Peyer's patch (tissue), 4 donors: ENCODE results near the gene CCDC85B. TPM values are rescaled to one million over a fixed set of nuclear protein-coding genes. Genes with fewer than 3 reads are reported as not detected.
A peak's percentile ranks its signal among the peaks of the same experiment; 100 is the strongest.

Experiments used
- DNase-seq, 3 donors: peaks; one replicate each; pipeline ENCODE4 v3.0.0-alpha.2; 2017 to 2019
- H3K27ac ChIP-seq, 4 donors: fragments of 200-600 bp; sonication (generic); one replicate each; pipeline ENCODE4 v1.5.1; 2016 to 2019
- H3K27me3 ChIP-seq, 2 donors: fragments of 200-600 bp; sonication (generic); one replicate each; pipeline ENCODE4 v1.5.1; 2019
- H3K36me3 ChIP-seq, 3 donors: fragments of 200-600 bp; sonication (generic); one replicate each; pipeline ENCODE4 v1.5.1; 2016 to 2019
- H3K4me1 ChIP-seq, 4 donors: fragments of 200-600 bp; sonication (generic); one replicate each; pipeline ENCODE4 v1.5.1; 2016 to 2019
- H3K4me3 ChIP-seq, 4 donors: fragments of 200-600 bp; sonication (generic); 1 replicate in 3 of 4; 2 replicates in 1 of 4; pipeline ENCODE4 v1.5.1; 2016 to 2019; ENCODE audit warnings: mild to moderate bottlenecking in 1 of 4
- H3K9me3 ChIP-seq, 4 donors: fragments of 200-600 bp; sonication (generic); one replicate each; pipeline ENCODE4 v1.5.1; 2016 to 2019; ENCODE audit warnings: mild to moderate bottlenecking in 1 of 4
- POLR2A ChIP-seq, 2 donors: fragments of 450-650 bp; IDR thresholded peaks; one replicate each; pipeline ENCODE4 v1.5.1; 2017; ENCODE audit warnings: antibody characterized with exemption in 2 of 2, mild to moderate bottlenecking in 2 of 2, moderate library complexity in 2 of 2
- total RNA-seq, 4 donors: library from RNA; depleted of rRNA; stranded (reverse); fragments of >200 nt; gene quantifications; one replicate each; pipeline ENCODE4 v1.1.0, GENCODE V29; 2016
- TF ChIP-seq, protein P1 (sequence below), 6 experiments: fragments of 450-650 bp in 4 of 6; fragments of 200-600 bp in 2 of 6; sonication (generic) in 1 of 6; IDR thresholded peaks; one replicate each; pipeline ENCODE4 v1.5.1; 2017 to 2019; ENCODE audit warnings: antibody characterized with exemption in 6 of 6, mild to moderate bottlenecking in 3 of 6, moderate library complexity in 1 of 6

The CCDC85B gene
- total RNA-seq, 4 donors from 2014 or later: 3.5 to 12.4 (median 7.4) TPM

DNA sequence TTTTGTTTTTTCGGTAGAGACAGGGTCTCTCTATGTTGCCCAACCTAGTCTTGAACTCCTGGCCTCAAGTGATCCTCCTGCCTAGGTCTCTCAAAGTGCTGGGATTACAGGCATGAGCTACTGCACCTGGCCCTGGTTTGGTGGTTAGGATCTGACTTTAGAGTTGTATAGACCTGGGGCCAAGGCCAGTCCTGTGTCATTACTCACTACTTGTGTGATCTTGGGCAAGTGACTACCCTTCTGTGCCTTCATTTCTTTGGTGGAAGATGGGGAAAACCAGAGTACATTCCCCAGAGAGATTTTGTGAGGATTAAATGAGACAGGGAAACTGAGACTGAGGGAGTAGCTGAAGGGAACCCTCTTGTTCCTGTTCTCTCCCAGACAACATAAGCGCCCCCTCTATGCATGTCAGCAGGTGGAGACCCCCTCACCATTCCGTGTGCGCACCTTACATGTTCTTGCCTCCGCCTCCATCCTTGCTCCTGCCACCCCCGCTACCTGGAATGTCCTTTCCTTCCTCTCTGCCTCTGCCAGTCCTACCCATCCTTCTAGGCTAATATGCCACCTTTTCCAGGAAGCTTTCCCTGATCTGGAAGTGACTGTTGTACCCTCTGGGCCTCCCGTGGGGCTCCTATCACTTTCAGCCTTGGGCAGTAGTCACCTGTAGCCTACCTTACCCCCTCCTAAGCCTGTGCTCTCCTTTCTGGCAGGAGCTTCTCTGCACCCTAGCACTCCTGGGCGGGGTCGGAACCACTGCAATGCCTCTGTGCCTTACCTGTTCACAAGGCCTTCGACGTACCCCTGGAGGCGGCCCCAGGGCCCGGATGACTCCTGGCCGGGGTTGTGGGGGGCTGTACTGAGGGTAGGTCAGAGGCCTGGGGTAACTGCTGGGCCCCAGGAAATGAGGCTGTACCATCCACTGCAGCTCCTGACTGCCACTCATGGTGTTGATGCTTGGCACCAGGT lies 5.8 kb downstream of the CCDC85B start:
- H3K27me3 ChIP-seq: peaks cover 0 to 5% of the 10 kb centered on the region in 2 donors
- no peak overlapping the region for H3K4me3 ChIP-seq
- peaks cover 10 to 46% (median 36%) of the 10 kb centered on the region in 4 donors for H3K4me1 ChIP-seq
- DNase-seq: no peak
- no peak for TF ChIP-seq POLR2A (IDR thresholded peaks at IDR 0.05)
- TF ChIP-seq, protein P1, sequence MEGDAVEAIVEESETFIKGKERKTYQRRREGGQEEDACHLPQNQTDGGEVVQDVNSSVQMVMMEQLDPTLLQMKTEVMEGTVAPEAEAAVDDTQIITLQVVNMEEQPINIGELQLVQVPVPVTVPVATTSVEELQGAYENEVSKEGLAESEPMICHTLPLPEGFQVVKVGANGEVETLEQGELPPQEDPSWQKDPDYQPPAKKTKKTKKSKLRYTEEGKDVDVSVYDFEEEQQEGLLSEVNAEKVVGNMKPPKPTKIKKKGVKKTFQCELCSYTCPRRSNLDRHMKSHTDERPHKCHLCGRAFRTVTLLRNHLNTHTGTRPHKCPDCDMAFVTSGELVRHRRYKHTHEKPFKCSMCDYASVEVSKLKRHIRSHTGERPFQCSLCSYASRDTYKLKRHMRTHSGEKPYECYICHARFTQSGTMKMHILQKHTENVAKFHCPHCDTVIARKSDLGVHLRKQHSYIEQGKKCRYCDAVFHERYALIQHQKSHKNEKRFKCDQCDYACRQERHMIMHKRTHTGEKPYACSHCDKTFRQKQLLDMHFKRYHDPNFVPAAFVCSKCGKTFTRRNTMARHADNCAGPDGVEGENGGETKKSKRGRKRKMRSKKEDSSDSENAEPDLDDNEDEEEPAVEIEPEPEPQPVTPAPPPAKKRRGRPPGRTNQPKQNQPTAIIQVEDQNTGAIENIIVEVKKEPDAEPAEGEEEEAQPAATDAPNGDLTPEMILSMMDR (IDR thresholded peaks at IDR 0.05): no peak
- no peaks in the 10 kb centered on the region for H3K9me3 ChIP-seq
- no peaks in the 10 kb centered on the region for H3K36me3 ChIP-seq
- no peak overlapping the region for H3K27ac ChIP-seq

DNA sequence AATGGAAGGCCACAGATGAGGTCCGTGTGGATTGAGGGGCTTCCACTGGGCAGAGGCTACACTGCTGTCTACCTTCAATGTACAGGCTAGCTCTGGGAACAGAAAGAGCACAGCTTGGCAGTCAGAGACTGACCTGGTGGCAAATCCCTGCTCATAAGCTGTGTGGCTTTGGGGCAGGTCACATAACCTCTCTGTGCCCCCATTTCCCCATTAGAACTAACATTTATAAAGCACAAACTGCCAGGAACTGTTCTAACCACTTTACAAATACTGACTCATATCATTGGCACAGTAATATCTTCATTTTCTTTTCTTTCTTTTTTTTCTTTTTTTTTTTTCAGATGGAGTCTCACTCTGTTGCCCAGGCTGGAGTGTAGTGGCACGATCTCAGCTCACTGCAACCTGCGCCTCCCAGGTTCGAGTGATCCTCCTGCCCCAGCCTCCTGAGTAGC lies 6.6 kb downstream of the CCDC85B start:
- Histone ChIP-seq H3K9me3 (no peaks in the 10 kb centered on the region), H3K4me1 (peaks cover 10 to 38% (median 30%) of the 10 kb centered on the region in 4 donors), H3K36me3 (no peaks in the 10 kb centered on the region), H3K27ac (no peak overlapping the region), H3K27me3 (peaks cover 0 to 5% of the 10 kb centered on the region in 2 donors), H3K4me3 (no peak overlapping the region)
- no peak for DNase-seq
- no peak for TF ChIP-seq POLR2A (IDR thresholded peaks at IDR 0.05)
- TF ChIP-seq, protein P1 (IDR thresholded peaks at IDR 0.05): no peak

DNA sequence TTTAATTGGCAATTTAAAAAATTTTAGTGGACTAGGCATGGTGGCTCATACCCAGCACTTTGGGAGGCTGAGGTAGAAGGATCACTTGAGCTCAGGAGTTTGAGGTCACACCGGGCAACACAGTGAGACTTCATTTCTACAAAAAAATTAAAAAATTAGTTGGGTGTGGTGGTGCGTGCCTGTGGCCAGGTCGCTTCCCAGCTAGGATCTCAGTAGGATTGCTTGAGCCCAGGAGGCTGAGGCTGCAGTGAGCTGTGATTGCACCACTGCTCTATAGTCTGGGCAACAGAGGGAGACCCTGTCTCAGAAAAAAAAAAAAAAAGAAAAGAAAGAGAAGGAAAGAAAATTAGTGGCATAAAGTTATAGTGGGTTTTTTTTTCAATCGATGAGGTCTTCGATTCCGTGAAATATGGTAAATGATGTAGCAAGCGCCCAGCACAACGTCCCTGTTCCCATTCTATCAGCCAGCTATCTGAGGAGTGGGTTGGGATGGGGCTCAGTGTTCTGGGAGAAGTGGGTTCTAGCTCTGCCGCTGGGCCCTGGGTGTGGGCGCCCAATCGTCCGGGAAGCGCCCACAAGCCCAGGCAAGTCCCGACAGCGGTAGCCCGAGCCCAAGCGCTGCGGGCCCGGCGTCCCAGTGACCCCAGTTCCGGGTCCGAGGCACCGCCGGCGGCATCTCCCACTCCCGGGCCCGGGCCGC lies 8.3 kb downstream of the CCDC85B start:
- H3K36me3 ChIP-seq: no peaks in the 10 kb centered on the region
- H3K9me3 ChIP-seq: no peaks in the 10 kb centered on the region
- H3K4me1 ChIP-seq: peaks cover 10 to 23% (median 17%) of the 10 kb centered on the region in 4 donors
- peak overlapping the region; percentile 41 to 68 (median 57) for H3K4me3 ChIP-seq
- peaks cover 0 to 5% of the 10 kb centered on the region in 2 donors for H3K27me3 ChIP-seq
- TF ChIP-seq, protein P1 (IDR thresholded peaks at IDR 0.05): no peak
- TF ChIP-seq POLR2A (IDR thresholded peaks at IDR 0.05): no peak
- no peak for DNase-seq
- peak overlapping the region in 1 of 4 donors; percentile 59 for H3K27ac ChIP-seq

DNA sequence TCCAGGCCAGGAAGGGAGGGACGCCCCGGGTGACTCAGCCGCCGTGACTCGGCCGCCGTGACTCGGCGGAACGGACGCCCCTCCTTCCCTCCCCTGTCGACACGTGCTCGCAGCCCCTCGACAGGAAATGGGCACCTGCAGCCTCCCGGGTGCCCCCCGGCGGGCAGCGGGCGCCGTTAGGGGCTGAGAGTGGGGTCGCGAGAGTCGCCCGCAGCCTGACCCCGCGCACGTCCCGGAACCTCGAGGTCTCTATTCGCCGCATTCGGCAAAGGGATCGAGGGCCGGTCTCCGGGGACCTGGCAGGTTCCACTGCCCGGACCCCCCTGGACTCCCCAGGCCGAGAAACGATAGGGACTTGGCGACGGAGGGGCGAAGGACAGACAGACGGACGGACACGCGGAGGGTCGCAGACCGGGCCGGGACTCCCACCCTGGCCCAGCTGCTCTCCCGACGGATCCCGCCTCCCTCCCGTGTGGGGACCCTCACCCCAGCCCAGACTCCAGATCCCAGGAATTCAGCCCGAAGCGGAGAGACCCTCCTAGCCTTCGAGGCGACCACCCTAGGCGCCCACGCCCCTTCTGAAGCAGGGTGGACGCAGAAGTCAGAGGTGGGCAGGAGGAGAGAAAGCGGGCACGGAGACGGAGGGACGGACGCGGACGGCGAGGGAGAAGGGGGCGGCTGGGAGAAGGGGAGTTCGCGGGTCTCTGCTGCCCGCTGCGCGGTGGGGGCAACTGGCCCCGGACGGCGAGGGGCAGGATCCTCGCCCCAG lies 9.1 kb downstream of the CCDC85B start:
- peak in 2 of 3 donors; percentile 79 for DNase-seq
- Histone ChIP-seq H3K4me3 (peak overlapping the region; percentile 41 to 68 (median 57)), H3K27ac (peak overlapping the region; percentile 16 to 62 (median 52)), H3K36me3 (no peaks in the 10 kb centered on the region), H3K9me3 (no peaks in the 10 kb centered on the region), H3K27me3 (peaks cover 0 to 5% of the 10 kb centered on the region in 2 donors), H3K4me1 (peaks cover 10 to 22% (median 15%) of the 10 kb centered on the region in 4 donors)
- TF ChIP-seq POLR2A (IDR thresholded peaks at IDR 0.05): no peak
- TF ChIP-seq, protein P1 (IDR thresholded peaks at IDR 0.05): no peak
